ENCODE results near the gene TMSB4X. TPM values are rescaled to one million over a fixed set of nuclear protein-coding genes. Genes with fewer than 3 reads are reported as not detected.

TMSB4X gene
- total and polyA plus RNA-seq, 2 of the 4 experiments (the other 2 are of a cell fraction): 4,648 to 11,116 TPM

DNA sequence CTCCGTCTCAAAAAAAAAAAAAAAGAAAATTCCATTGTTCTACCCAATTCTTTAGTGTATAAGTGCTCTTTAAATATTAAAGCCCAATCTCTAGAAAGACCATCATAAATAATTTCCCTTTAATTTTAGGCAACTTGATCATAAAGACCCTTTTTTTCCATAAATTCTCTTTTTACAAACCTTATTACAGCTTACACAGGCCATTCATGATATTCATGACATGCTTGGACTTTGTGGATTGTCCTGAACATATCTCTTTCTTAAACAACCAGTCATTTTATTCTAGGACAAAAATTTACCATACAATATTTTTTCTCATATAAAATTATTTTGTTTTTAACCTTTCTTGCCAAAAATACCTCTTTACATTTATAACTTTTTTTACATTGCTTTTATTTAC is 38.0 kb upstream of the TMSB4X start:
- BruUV-seq (replicated peaks): no TSS peak

More for the DNA sequence above, 38.0 kb upstream of the TMSB4X start:
- no peaks in the 10 kb centered on the region for H4K20me1 ChIP-seq (ENCODE audit: insufficient read depth, low read length)
- intact Hi-C loops (cut with micrococcal nuclease) (no loop called here), dilution Hi-C loops (cut with HindIII; ENCODE audit: low sequenced_read_pairs, unreplicated experiment) (no loop called here), in situ Hi-C loops (cut with MboI; ENCODE audit: low sequenced_read_pairs) (no loop called here)
- no peaks in the 10 kb centered on the region for H3K4me1 ChIP-seq (ENCODE audit: control insufficient read depth, insufficient read depth, low read length)
- H4K91ac ChIP-seq (ENCODE audit: insufficient read depth, low read depth, low read length): no peak overlapping the region
- H3K27me3 ChIP-seq (ENCODE audit: control insufficient read depth, insufficient read depth, low read length): no peaks in the 10 kb centered on the region
- no peak overlapping the region for H3K4me2 ChIP-seq (ENCODE audit: low read depth, low read length)
- H3K18ac ChIP-seq (ENCODE audit: low read depth, low read length): no peak overlapping the region
- no peaks in the 10 kb centered on the region for H3K9me3 ChIP-seq (ENCODE audit: control insufficient read depth, insufficient read depth, low read length)
- no peak overlapping the region for H3K4ac ChIP-seq (ENCODE audit: low read depth, low read length)
- H3K79me1 ChIP-seq (ENCODE audit: low read depth in 1 of 2, low read length in 2 of 2): no peaks in the 10 kb centered on the region
- no peak overlapping the region for H2AK9ac ChIP-seq (replicated peaks; ENCODE audit: low read depth, low read length, poor library complexity)
- H2AK5ac ChIP-seq (ENCODE audit: low read depth, low read length): no peak overlapping the region
- no peak overlapping the region for H3K56ac ChIP-seq (ENCODE audit: extremely low read depth, insufficient read depth, low read length)
- H2BK5ac ChIP-seq (ENCODE audit: low read depth, low read length, poor library complexity, severe bottlenecking): no peak overlapping the region
- no peak overlapping the region for H2BK15ac ChIP-seq (ENCODE audit: low read depth, low read length)
- no peak overlapping the region for H3K27ac ChIP-seq (ENCODE audit: insufficient read depth, low read length)
- TF ChIP-seq CEBPB (IDR thresholded peaks at IDR 0.05; ENCODE audit: low read depth, low read length): no peak
- TF ChIP-seq MAZ (IDR thresholded peaks at IDR 0.05; ENCODE audit: borderline replicate concordance, low read depth, low read length): no peak
- TF ChIP-seq MAFK (IDR thresholded peaks at IDR 0.05; ENCODE audit: low read depth, low read length): no peak
- no peak for TF ChIP-seq RAD21 (IDR thresholded peaks at IDR 0.05; ENCODE audit: low read length)
- TF ChIP-seq, protein P1, sequence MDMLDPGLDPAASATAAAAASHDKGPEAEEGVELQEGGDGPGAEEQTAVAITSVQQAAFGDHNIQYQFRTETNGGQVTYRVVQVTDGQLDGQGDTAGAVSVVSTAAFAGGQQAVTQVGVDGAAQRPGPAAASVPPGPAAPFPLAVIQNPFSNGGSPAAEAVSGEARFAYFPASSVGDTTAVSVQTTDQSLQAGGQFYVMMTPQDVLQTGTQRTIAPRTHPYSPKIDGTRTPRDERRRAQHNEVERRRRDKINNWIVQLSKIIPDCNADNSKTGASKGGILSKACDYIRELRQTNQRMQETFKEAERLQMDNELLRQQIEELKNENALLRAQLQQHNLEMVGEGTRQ (IDR thresholded peaks at IDR 0.05; ENCODE audit: low read depth, low read length): no peak
- no peak for TF ChIP-seq RFX5 (IDR thresholded peaks at IDR 0.05; ENCODE audit: low read depth, low read length)
- TF ChIP-seq SMC3 (IDR thresholded peaks at IDR 0.05; ENCODE audit: low read depth, low read length): no peak
- TF ChIP-seq RCOR1 (IDR thresholded peaks at IDR 0.05; ENCODE audit: insufficient replicate concordance, low read length): no peak
- TF ChIP-seq FOS (IDR thresholded peaks at IDR 0.05; ENCODE audit: low read depth, low read length): no peak
- TF ChIP-seq, protein P2, sequence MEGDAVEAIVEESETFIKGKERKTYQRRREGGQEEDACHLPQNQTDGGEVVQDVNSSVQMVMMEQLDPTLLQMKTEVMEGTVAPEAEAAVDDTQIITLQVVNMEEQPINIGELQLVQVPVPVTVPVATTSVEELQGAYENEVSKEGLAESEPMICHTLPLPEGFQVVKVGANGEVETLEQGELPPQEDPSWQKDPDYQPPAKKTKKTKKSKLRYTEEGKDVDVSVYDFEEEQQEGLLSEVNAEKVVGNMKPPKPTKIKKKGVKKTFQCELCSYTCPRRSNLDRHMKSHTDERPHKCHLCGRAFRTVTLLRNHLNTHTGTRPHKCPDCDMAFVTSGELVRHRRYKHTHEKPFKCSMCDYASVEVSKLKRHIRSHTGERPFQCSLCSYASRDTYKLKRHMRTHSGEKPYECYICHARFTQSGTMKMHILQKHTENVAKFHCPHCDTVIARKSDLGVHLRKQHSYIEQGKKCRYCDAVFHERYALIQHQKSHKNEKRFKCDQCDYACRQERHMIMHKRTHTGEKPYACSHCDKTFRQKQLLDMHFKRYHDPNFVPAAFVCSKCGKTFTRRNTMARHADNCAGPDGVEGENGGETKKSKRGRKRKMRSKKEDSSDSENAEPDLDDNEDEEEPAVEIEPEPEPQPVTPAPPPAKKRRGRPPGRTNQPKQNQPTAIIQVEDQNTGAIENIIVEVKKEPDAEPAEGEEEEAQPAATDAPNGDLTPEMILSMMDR (conservative IDR thresholded peaks at IDR 0.05; ENCODE audit: low read depth, low read length): no peak
- TF ChIP-seq CHD1 (IDR thresholded peaks at IDR 0.05; ENCODE audit: low read depth, low read length): no peak
- no peak for TF ChIP-seq BHLHE40 (IDR thresholded peaks at IDR 0.05; ENCODE audit: low read depth, low read length)
- TF ChIP-seq, protein P3, sequence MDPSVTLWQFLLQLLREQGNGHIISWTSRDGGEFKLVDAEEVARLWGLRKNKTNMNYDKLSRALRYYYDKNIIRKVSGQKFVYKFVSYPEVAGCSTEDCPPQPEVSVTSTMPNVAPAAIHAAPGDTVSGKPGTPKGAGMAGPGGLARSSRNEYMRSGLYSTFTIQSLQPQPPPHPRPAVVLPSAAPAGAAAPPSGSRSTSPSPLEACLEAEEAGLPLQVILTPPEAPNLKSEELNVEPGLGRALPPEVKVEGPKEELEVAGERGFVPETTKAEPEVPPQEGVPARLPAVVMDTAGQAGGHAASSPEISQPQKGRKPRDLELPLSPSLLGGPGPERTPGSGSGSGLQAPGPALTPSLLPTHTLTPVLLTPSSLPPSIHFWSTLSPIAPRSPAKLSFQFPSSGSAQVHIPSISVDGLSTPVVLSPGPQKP (IDR thresholded peaks at IDR 0.05; ENCODE audit: borderline replicate concordance, low read depth, low read length): no peak
- TF ChIP-seq NFE2L2 (IDR thresholded peaks at IDR 0.05; ENCODE audit: low read depth, low read length): no peak
- no peak for TF ChIP-seq MXI1 (IDR thresholded peaks at IDR 0.05; ENCODE audit: borderline replicate concordance, low read depth, low read length)
- DNase-seq (no peak), ATAC-seq (ENCODE audit: low read depth) (no peak)
- ChIA-PET CTCF (no interaction called here), POLR2A (ENCODE audit: unreplicated experiment) (no interaction called here)
- H3K9me1 ChIP-seq (ENCODE audit: insufficient read depth, low read length): no peaks in the 10 kb centered on the region
- no peak overlapping the region for H4K5ac ChIP-seq (ENCODE audit: low read depth, low read length)
- no peak overlapping the region for H2BK120ac ChIP-seq (ENCODE audit: low read depth, low read length)
- H3K9ac ChIP-seq (ENCODE audit: low read depth, low read length): no peak overlapping the region
- no CpG with 5 or more reads among the region's 1 CpG for WGBS, 2 experiments (ENCODE audit: extremely low coverage in 2 of 2, insufficient read length in 1 of 2)
- H3K14ac ChIP-seq (replicated peaks; ENCODE audit: low read depth, low read length): no peak overlapping the region
- no peak overlapping the region for H2BK20ac ChIP-seq (ENCODE audit: low read depth, low read length)
- no peaks in the 10 kb centered on the region for H3K36me3 ChIP-seq (ENCODE audit: control insufficient read depth, insufficient read depth, low read length)
- no peak overlapping the region for H3K4me3 ChIP-seq (ENCODE audit: insufficient read depth, low read depth, low read length)
- H4K8ac ChIP-seq (ENCODE audit: low read depth in 2 of 2, low read length in 2 of 2): no peak overlapping the region
- H3K23ac ChIP-seq (ENCODE audit: low read depth, low read length): no peak overlapping the region
- H2AFZ ChIP-seq (replicated peaks; ENCODE audit: low read length, poor library complexity): no peak overlapping the region
